ENCODE measurements around the gene NAGA.
"Not testable (repeated sequence)": the region's sequence is repeated elsewhere in the genome, so short reads cannot be mapped to it uniquely, and the experiment has no call there.

The NAGA gene

GRCh38 chr22:42070517-42071422 lies at the start of gene NAGA:
NAGA (minus strand) TSS chr22:42070812; CDS start chr22:42070297, 515 bp downstream.
- peak; percentile 93 to 95 for DNase-seq

- no peak for DNase-seq
These were observed 46.3 kb upstream of the NAGA start for GRCh38 chr22:42116848-42117424.

DNA sequence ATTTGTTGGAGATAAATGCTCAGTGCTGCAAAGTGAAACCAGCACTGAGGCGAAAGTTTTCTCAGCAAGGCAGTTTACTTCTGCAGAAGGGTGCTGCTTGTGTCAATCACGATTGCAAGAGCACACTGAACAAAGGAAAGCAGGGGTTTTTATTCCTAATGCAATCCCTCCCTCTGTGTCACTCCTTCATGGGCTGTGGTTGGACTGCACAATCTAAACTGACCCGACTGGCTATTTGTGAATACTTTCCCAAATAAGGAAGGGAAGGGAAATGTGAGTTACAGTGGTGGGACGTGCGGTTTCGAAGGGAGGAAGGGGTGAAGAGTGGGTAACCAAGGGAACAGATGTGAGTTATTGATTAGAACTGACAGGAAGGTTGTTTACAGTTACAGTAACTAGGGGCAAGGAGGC lies 44.8 kb upstream of the NAGA start:
- DNase-seq: not testable (repeated sequence)

- DNase-seq: no peak
These were observed 44.1 kb upstream of the NAGA start for GRCh38 chr22:42114721-42115120.

GRCh38 chr22:42112793-42113192 lies 42.2 kb upstream of the NAGA start:
- DNase-seq: not testable (repeated sequence)

GRCh38 chr22:42111798-42112197 lies 41.2 kb upstream of the NAGA start:
- no peak for DNase-seq

- no peak for DNase-seq
These were observed 38.2 kb upstream of the NAGA start for GRCh38 chr22:42108848-42109247.

DNA sequence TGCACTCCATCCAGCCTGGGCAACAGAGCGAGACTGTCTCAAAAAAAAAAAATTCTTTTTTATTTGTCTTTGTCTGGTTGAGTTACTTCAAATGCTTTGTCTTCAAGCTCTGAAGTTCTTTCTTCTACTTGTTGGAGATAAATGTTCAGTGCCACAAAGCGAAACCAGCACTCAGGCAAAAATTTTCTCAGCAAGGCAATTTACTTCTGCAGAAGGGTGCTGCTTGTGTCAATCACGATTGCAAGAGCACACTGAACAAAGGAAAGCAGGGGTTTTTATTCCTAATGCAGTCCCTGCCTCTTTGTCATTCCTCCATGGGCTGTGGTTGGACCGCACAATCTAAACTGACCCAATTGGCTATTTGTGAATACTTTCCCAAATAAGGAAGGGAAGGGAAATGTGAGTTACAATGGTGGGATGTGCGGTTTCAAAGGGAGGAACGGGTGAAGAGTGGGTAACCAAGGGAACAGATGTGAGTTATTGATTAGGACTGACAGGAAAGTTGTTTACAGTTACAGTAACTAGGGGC lies 33.8 kb upstream of the NAGA start:
- not testable (repeated sequence) for DNase-seq

GRCh38 chr22:42101199-42101598 lies 30.6 kb upstream of the NAGA start:
- no peak for DNase-seq

- no peak for DNase-seq
These were observed 20.8 kb upstream of the NAGA start for GRCh38 chr22:42091455-42091782.

DNA sequence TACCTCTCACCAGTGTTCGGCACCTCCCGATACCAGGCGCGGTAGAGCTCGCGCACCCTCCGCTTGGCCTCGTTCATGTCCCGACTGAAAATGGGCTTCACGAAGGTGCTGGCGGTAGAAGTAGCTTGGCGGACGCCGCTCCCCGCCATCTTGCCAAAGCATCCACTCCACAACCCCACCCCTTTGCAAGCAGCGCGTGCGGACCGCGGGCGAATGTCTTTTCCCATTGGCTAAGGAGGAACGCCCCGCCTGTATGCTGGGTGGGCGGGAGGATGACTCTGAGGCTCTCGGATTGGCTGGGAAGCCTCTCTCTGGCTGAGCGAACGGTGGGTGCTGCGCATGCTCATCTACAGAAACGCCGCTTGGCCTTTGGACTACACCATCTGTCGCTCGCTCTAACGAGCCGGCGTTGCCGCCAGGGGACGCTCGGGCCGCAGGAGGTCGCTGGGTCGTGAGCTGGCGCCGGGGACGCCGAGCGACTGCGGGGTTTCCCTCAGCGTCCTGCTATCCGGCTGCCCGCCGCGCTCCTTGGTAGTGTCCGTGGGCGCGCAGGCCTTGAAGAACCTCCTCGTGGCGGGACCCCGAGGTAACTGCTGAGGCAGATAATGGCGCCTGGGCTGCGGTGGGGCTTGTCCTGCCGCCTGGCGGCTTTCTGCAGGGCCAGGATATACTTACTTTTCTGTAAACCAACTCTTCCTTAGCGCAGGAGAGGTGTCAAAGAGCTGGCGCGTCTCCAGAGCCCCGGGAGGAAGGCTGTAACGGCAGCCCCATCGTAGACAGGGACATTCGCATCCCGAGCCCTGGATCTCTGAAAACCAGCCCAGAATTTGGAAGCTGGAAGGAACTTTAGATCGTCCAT lies 20.2 kb upstream of the NAGA start, which contains the start of gene NDUFA6:
TSS of gene NDUFA6 (minus strand) at position 177 of the 859 bp plus-strand sequence. CDS start at position 149, 28 bp downstream.
- peak; percentile 99 for DNase-seq

- no peak for DNase-seq
These were observed 15.4 kb upstream of the NAGA start for GRCh38 chr22:42086051-42086450.

GRCh38 chr22:42084874-42085273 lies 14.3 kb upstream of the NAGA start:
- DNase-seq: no peak

DNA sequence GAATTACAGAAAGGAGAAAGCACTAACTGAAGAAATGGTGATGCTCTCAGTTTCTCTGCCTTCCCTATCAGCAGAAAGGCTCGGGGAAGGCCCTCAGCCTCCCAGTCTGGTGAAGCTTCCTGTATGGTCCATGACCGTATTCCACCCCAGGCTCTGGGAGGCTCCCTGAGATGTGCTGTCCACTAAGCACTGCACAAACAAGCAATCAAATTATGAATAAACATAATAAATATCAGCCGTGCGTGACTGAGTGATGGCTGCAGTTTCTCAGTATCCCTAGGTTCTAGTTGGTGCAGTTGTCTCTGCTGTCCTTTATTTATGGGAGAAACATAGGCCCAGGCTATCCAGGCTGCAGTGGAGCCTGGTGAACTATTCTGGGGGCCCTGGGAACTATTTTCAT lies 12.5 kb upstream of the NAGA start:
- DNase-seq: no peak

GRCh38 chr22:42080287-42080686 lies 9.7 kb upstream of the NAGA start:
- no peak for DNase-seq

- DNase-seq: peak; percentile 97 to 99
These were observed 9.0 kb upstream of the NAGA start, which contains the start of gene SMDT1 for GRCh38 chr22:42079319-42080251. SMDT1 (plus strand) TSS chr22:42079700; CDS start chr22:42079769, 69 bp downstream.

DNA sequence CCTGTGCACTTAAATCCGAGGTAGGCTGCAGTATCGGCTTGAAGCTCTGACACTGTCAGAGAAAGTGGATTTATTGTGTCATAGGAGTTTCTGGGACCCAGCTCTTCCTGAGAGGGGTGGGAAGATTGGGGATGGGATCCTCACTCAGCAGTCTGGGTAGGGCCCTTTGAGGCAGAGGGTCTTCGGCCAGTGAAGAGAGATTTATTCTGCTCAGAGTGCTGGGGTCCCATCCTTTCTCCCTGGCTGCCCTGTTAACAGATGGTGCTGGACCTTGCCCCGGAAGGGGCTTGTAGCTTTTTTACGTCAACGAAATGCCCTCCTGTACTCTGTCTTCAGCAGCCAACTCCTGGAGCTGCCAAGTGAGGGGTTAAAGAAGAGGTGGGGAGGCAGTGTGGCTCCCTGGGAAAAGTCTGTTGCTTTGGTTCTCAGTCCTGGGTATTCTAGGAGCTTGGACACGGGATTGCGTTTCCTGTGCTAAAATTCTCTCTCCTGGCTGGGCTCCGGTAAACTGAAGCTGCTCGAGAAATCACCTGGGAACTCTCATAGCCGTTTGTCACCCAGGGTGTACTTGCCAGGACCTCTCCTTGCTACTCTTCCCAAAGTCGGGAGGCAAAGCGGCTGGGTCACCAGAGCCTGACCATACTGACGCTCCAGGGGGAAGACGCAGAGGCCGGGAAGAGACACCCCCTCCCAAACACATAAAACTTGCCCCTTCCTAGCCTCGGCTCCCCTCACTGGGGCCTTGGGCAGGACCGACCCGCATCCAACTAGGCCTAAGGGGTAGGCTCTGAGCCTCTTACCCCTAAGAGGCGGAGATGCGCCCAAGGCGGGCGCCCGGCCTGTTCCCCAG lies 8.1 kb upstream of the NAGA start:
- DNase-seq: no peak

DNA sequence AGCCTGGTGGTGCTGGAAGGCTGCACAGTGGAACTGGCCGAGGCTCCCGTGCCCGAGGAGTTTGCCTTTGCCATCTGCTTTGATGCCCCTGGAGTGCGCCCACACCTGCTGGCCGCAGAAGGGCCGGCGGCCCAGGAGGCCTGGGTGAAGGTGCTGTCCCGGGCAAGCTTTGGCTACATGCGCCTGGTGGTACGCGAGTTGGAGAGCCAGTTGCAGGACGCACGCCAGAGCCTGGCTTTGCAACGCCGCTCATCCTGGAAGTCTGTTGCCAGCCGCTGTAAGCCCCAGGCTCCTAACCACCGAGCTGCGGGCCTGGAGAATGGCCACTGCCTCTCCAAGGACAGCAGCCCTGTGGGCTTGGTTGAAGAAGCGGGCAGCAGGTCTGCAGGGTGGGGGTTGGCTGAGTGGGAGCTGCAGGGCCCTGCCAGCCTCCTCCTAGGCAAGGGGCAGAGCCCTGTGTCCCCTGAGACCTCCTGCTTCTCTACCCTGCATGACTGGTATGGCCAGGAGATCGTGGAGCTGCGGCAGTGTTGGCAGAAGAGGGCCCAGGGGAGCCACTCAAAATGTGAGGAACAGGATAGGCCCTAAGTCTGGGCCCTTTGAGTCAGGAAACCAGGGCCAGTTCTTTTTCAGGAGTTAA lies 7.0 kb upstream of the NAGA start:
- DNase-seq: no peak

- DNase-seq: no peak
These were observed 6.3 kb upstream of the NAGA start for GRCh38 chr22:42076764-42077485.
